ENCODE data around the gene CLDN2. TPM values are rescaled to one million over a fixed set of nuclear protein-coding genes. Genes with fewer than 3 reads are reported as not detected.

CLDN2 gene
- total and polyA plus RNA-seq, 10 of the 15 experiments (the other 5 are each of a cell fraction or from before 2014, with no cell fraction given), result 0.06 TPM; not detected in 9

DNA sequence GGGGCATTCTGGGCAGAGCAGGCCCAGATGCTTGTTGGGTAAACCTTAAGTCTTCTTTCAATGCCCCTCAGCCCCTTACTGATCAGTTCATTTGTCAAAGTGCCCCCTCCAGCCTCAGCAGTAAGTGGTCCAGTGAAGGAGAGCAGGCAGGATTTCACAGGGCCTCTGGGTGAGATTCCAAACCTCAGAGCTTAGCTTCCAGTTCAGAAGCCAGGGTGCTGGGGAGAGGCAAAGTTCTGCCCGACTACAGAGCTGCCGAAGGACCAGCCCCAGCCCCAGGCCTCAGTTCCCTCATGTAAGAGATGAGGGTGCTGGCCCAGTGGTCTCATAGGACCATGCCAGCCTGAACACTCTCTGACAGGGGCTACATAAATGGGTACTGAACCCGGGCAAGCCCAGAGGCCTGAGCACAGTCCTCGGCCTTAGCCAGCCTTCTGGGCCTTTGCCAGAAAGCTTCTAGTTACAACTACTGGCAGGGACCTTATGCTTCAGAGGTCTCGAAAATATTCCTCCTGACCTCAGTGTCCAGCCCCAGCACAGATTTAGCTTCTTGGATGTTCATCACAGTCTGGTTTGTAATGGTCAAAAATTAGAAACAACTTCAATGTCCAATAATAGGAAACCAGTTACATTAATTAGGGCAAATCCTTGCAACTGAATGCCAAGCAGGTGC is 16.2 kb upstream of the CLDN2 start:
- no peak for TF ChIP-seq PAX5 (IDR thresholded peaks at IDR 0.05; ENCODE audit: borderline replicate concordance, low read depth, low read length)
- Histone ChIP-seq H2AFZ (ENCODE audit: control insufficient read depth, low read depth, low read length) (no peak overlapping the region), H3K4me2 (ENCODE audit: control insufficient read depth, insufficient read depth) (no peak overlapping the region), H3K27me3 (replicated peaks in 1 of 2; ENCODE audit: control insufficient read depth in 2 of 2, insufficient read depth in 2 of 2, low read length in 1 of 2) (no peaks in the 10 kb centered on the region), H3K27ac (ENCODE audit: control insufficient read depth, insufficient read depth) (no peak overlapping the region), H3K79me2 (ENCODE audit: control insufficient read depth, insufficient read depth, low read length) (no peaks in the 10 kb centered on the region), H3K4me3 (no peak overlapping the region), H3K9me3 (replicated peaks; ENCODE audit: control insufficient read depth, insufficient read depth, low read length) (no peaks in the 10 kb centered on the region), H4K20me1 (ENCODE audit: control insufficient read depth, insufficient read depth) (no peaks in the 10 kb centered on the region), H3K36me3 (ENCODE audit: control insufficient read depth in 2 of 2, insufficient read depth in 2 of 2, low read length in 1 of 2) (no peaks in the 10 kb centered on the region), H3K4me1 (ENCODE audit: control insufficient read depth, insufficient read depth, low read length) (no peaks in the 10 kb centered on the region), H3K9ac (ENCODE audit: control insufficient read depth, insufficient read depth, low read length) (no peak overlapping the region)
- ATAC-seq, result no peak
- in situ Hi-C loops (cut with MboI) (no loop called here), intact Hi-C loops (cut with micrococcal nuclease; ENCODE audit: unreplicated experiment) (no loop called here)
- no peak for DNase-seq (ENCODE audit: low read depth, low spot score)
- ChIA-PET SMC1A (ENCODE audit: uncharacterized antibody, unreplicated experiment) (no interaction called here), CTCF (interaction anchor here (1.8 to 2.6 kb wide), 2 partner anchors 9 to 57 kb away, joined by 8 to 12 read pairs; no protein-coding TSS in a partner anchor), RAD21 (ENCODE audit: unreplicated experiment) (interaction anchor here (1.7 kb wide), 1 partner anchor 10 kb away, joined by 6 read pairs; no protein-coding TSS in a partner anchor), POLR2A (no interaction called here)
- no TSS peak for BruUV-seq (replicated peaks)
- FAIRE-seq, result no peak
- 17% methylated on average over 5 of the region's 5 CpGs for WGBS (ENCODE audit: insufficient coverage, insufficient replicate concordance, low lambda C conversion rate, missing lambda C conversion rate)

DNA sequence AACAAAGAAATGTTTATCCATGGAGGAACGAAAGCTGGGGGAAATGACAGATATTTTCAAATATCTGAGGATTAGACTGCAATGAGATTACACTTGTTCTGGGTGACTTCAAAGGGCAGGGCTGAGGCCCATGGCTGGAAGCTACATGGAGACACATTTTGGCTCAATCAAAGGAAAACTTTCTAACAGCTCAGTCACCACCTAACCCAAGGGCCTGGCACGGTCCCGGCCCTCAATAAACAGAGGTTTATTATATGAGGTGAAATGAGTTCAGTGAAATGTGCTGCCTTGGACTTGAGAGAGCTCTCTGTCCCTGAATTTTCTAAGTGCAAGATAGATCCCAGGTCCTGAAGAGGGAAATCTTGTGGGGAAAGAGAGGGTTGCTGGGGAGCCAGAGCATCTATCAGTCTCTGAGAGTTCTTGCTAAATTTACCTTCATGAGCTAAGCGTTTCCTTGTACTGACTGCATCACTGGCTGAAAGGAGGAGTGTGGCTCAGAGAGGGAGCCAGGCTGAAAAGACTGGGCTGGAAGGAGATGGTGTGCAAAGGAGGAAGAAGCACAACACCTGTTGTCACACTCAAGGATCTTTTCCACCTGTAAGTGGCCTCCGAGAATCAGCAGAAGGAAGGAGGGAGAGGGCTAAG is 15.0 kb upstream of the CLDN2 start:
- Histone ChIP-seq H3K27ac (ENCODE audit: control insufficient read depth, insufficient read depth) (no peak overlapping the region), H3K9ac (ENCODE audit: control insufficient read depth, insufficient read depth, low read length) (no peak overlapping the region), H3K36me3 (ENCODE audit: control insufficient read depth in 2 of 2, insufficient read depth in 2 of 2, low read length in 1 of 2) (no peaks in the 10 kb centered on the region), H3K4me2 (ENCODE audit: control insufficient read depth, insufficient read depth) (no peak overlapping the region), H3K9me3 (replicated peaks; ENCODE audit: control insufficient read depth, insufficient read depth, low read length) (no peaks in the 10 kb centered on the region), H4K20me1 (ENCODE audit: control insufficient read depth, insufficient read depth) (no peaks in the 10 kb centered on the region), H3K27me3 (replicated peaks in 1 of 2; ENCODE audit: control insufficient read depth in 2 of 2, insufficient read depth in 2 of 2, low read length in 1 of 2) (no peaks in the 10 kb centered on the region), H3K4me1 (ENCODE audit: control insufficient read depth, insufficient read depth, low read length) (no peaks in the 10 kb centered on the region), H3K4me3 (no peak overlapping the region), H3K79me2 (ENCODE audit: control insufficient read depth, insufficient read depth, low read length) (no peaks in the 10 kb centered on the region), H2AFZ (ENCODE audit: control insufficient read depth, low read depth, low read length) (no peak overlapping the region)
- FAIRE-seq (no peak), ATAC-seq (no peak), DNase-seq (ENCODE audit: low read depth, low spot score) (no peak)
- intact Hi-C loops (cut with micrococcal nuclease; ENCODE audit: unreplicated experiment), result no loop called here
- RAD21 ChIA-PET (ENCODE audit: unreplicated experiment), result no interaction called here
- no TSS peak for BruUV-seq (replicated peaks)
- POLR2A ChIA-PET, result no interaction called here
- CTCF ChIA-PET, result interaction anchor here (1.2 kb wide), 1 partner anchor 10 kb away, joined by 3 read pairs; no protein-coding TSS in a partner anchor
- SMC1A ChIA-PET (ENCODE audit: uncharacterized antibody, unreplicated experiment), result no interaction called here
- 32% methylated on average over 5 of the region's 5 CpGs for WGBS (ENCODE audit: insufficient coverage, insufficient replicate concordance, low lambda C conversion rate, missing lambda C conversion rate)
- in situ Hi-C loops (cut with MboI), result no loop called here
- TF ChIP-seq, protein P1, sequence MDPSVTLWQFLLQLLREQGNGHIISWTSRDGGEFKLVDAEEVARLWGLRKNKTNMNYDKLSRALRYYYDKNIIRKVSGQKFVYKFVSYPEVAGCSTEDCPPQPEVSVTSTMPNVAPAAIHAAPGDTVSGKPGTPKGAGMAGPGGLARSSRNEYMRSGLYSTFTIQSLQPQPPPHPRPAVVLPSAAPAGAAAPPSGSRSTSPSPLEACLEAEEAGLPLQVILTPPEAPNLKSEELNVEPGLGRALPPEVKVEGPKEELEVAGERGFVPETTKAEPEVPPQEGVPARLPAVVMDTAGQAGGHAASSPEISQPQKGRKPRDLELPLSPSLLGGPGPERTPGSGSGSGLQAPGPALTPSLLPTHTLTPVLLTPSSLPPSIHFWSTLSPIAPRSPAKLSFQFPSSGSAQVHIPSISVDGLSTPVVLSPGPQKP (IDR thresholded peaks at IDR 0.05; ENCODE audit: low read depth, low read length), result no peak
- TF ChIP-seq, protein P2, sequence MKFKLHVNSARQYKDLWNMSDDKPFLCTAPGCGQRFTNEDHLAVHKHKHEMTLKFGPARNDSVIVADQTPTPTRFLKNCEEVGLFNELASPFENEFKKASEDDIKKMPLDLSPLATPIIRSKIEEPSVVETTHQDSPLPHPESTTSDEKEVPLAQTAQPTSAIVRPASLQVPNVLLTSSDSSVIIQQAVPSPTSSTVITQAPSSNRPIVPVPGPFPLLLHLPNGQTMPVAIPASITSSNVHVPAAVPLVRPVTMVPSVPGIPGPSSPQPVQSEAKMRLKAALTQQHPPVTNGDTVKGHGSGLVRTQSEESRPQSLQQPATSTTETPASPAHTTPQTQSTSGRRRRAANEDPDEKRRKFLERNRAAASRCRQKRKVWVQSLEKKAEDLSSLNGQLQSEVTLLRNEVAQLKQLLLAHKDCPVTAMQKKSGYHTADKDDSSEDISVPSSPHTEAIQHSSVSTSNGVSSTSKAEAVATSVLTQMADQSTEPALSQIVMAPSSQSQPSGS (IDR thresholded peaks at IDR 0.05; ENCODE audit: low read length), result no peak
- TF ChIP-seq KDM1A (IDR thresholded peaks at IDR 0.05; ENCODE audit: borderline replicate concordance) (no peak), FOXK2 (IDR thresholded peaks at IDR 0.05) (no peak), ESRRA (IDR thresholded peaks at IDR 0.05; ENCODE audit: low read length) (no peak), PAX5 (IDR thresholded peaks at IDR 0.05; ENCODE audit: borderline replicate concordance, low read depth, low read length) (no peak), HDGF (IDR thresholded peaks at IDR 0.05) (no peak)
- TF ChIP-seq, protein P3, sequence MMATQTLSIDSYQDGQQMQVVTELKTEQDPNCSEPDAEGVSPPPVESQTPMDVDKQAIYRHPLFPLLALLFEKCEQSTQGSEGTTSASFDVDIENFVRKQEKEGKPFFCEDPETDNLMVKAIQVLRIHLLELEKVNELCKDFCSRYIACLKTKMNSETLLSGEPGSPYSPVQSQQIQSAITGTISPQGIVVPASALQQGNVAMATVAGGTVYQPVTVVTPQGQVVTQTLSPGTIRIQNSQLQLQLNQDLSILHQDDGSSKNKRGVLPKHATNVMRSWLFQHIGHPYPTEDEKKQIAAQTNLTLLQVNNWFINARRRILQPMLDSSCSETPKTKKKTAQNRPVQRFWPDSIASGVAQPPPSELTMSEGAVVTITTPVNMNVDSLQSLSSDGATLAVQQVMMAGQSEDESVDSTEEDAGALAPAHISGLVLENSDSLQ (IDR thresholded peaks at IDR 0.05), result no peak
